Glutamatergic neuron (in vitro differentiated cells): ENCODE data around the gene HEXIM1. TPM values are rescaled to one million over a fixed set of nuclear protein-coding genes. Genes with fewer than 3 reads are reported as not detected.
"Not testable (repeated sequence)": the region's sequence is repeated elsewhere in the genome, so short reads cannot be mapped to it uniquely, and the experiment has no call there.

ENCODE experiments used
- DNase-seq: peaks from one replicate; pipeline ENCODE4 v3.0.0; 2022
- H3K27ac Mint-ChIP-seq: one replicate; pipeline ENCODE4 v1.8.0; 2020; ENCODE audit warnings: mild to moderate bottlenecking, mixed read lengths, inconsistent platforms; ENCODE audit not compliant: unreplicated experiment
- H3K27me3 Mint-ChIP-seq: one replicate; pipeline ENCODE4 v1.8.0; 2020; ENCODE audit warnings: mild to moderate bottlenecking, moderate library complexity, mixed read lengths, inconsistent platforms; ENCODE audit not compliant: unreplicated experiment
- H3K36me3 Mint-ChIP-seq: one replicate; pipeline ENCODE4 v1.8.0; 2020; ENCODE audit warnings: mild to moderate bottlenecking, mixed read lengths, inconsistent platforms; ENCODE audit not compliant: unreplicated experiment
- H3K4me1 Mint-ChIP-seq: one replicate; pipeline ENCODE4 v1.8.0; 2020; ENCODE audit warnings: mild to moderate bottlenecking, low read depth, mixed read lengths, inconsistent platforms; ENCODE audit not compliant: unreplicated experiment
- H3K4me3 Mint-ChIP-seq: one replicate; pipeline ENCODE4 v1.8.0; 2020; ENCODE audit warnings: mild to moderate bottlenecking, mixed read lengths, inconsistent platforms; ENCODE audit not compliant: unreplicated experiment
- H3K9me3 Mint-ChIP-seq: one replicate; pipeline ENCODE4 v1.8.0; 2020; ENCODE audit warnings: mild to moderate bottlenecking, moderate library complexity, mixed read lengths, inconsistent platforms; ENCODE audit not compliant: unreplicated experiment
- total RNA-seq: library from RNA; stranded (reverse); fragmentation: NEBNext Ultra II Directional; extraction: Animal tissue kit (Norgen Biotek cat#: 25700); gene quantifications from one replicate; pipeline ENCODE4 v1.2.1, GENCODE V29; 2021; ENCODE audit not compliant: unreplicated experiment
- TF ChIP-seq, protein P1 (sequence below): fragments of 200-600 bp; sonication (generic); IDR thresholded peaks from one replicate; pipeline ENCODE4 v1.5.0; 2021; ENCODE audit not compliant: partially characterized antibody, unreplicated experiment

Gene HEXIM1
- total RNA-seq, 1 donor from 2014 or later: 13.0 TPM

DNA sequence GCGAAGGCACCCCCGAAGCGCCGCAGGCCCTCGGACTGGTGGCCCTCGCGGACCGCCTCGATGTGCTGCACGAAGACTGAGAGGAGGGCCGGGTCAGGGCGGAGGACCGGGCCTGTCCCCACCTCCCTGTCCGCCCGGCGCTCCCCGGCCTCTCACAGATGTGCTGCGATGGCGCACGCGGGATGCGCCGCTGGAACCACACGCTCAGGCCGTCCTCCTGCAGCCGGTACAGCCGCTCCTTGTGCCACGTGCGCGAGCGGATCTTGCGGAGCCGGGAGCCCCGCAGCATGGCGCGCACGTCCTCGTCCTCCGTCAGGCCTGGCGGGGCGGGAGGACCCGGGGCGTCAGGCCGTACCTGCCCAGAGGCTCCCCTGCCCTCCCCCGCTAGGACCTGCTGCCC is 27.2 kb upstream of the HEXIM1 start:
- Mint-ChIP-seq H3K9me3 (no peaks in the 10 kb centered on the region), H3K27me3 (peaks cover 5% of the 10 kb centered on the region), H3K4me1 (peaks cover 7% of the 10 kb centered on the region), H3K27ac (no peak overlapping the region), H3K4me3 (no peak overlapping the region), H3K36me3 (no peaks in the 10 kb centered on the region)
- TF ChIP-seq, protein P1, sequence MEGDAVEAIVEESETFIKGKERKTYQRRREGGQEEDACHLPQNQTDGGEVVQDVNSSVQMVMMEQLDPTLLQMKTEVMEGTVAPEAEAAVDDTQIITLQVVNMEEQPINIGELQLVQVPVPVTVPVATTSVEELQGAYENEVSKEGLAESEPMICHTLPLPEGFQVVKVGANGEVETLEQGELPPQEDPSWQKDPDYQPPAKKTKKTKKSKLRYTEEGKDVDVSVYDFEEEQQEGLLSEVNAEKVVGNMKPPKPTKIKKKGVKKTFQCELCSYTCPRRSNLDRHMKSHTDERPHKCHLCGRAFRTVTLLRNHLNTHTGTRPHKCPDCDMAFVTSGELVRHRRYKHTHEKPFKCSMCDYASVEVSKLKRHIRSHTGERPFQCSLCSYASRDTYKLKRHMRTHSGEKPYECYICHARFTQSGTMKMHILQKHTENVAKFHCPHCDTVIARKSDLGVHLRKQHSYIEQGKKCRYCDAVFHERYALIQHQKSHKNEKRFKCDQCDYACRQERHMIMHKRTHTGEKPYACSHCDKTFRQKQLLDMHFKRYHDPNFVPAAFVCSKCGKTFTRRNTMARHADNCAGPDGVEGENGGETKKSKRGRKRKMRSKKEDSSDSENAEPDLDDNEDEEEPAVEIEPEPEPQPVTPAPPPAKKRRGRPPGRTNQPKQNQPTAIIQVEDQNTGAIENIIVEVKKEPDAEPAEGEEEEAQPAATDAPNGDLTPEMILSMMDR: no peak
- no peak for DNase-seq

DNA sequence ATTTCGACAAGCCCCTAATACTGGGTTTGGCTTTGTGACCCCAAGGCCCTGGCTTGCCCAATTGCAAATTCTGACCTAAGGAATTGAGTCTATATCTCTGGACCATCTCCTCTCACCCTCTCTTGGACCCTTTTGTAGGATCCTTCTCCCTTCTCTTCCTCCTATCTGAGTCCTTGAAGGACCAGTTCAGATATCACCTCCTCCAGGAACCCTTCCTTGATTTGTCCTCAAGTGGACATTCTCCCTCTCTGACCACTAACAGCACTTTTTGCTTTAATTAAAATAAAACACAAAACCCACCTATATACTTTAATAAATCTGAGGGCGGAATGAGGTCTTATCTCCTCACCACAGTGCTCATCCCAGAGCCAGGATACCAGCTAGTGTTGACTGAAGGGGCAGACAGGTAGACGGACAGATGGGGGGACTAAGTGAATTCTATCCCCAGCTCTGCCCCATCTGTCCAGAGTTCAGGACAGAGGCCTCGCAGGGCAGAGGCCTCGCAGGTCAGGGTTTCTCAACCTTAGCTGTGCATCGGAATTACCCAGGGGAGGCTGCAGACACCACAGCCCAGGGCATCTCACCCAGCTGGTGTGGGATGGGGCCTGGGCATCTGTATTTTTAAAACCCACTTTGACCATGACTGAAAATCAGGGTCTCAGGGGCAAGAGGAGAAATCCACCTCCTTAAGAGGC is 25.1 kb upstream of the HEXIM1 start:
- TF ChIP-seq, protein P1: no peak
- Mint-ChIP-seq H3K9me3 (peaks cover 3% of the 10 kb centered on the region), H3K4me1 (peaks cover 9% of the 10 kb centered on the region), H3K27ac (no peak overlapping the region), H3K4me3 (no peak overlapping the region), H3K36me3 (no peaks in the 10 kb centered on the region), H3K27me3 (peaks cover 5% of the 10 kb centered on the region)
- DNase-seq: no peak

DNA sequence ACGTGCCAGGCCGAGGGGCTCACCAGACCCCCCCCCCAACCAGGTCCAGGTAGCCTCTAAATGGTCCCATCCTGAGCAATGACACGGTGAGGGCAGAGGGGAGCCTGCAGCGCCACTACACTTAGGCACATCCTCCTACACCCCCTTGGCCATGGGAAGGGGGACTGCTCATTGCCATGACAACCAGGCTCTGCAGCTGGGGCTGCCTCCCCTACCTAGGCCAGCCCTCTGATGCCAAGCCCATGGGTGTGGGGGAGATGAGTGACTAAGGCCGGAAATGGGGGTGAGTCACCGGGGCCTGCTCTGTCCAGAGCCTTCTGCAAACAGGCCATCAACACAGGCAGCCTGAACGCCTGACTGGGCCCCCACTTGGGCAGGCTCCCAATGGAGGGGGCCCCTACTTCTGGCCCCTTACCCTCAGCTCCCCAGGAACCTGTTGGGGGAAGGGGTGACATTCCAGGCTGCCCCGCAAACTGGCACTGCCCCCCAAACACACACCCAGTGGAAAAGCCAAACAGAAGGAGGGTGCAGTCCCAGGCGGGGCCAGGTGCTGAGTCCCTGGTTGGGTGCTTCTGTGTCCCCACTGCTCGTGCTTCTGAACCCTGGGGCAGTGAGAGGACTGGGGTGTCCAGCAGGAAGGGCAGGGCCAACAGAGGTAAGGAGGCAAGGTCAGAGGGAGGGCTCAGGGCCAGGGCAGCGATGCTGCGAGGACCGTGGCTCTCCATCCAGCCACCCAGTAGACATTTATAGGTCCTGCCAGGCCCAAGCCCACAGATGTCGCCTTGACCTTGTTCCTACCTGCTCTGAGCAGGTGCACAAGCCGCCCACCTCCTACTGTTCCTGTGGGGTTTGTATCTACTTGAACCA is 24.1 kb upstream of the HEXIM1 start:
- Mint-ChIP-seq H3K36me3 (no peaks in the 10 kb centered on the region), H3K4me3 (no peak overlapping the region), H3K9me3 (peaks cover 3% of the 10 kb centered on the region), H3K27ac (no peak overlapping the region), H3K27me3 (peaks cover 5% of the 10 kb centered on the region), H3K4me1 (peaks cover 9% of the 10 kb centered on the region)
- no peak for DNase-seq
- TF ChIP-seq, protein P1: no peak

DNA sequence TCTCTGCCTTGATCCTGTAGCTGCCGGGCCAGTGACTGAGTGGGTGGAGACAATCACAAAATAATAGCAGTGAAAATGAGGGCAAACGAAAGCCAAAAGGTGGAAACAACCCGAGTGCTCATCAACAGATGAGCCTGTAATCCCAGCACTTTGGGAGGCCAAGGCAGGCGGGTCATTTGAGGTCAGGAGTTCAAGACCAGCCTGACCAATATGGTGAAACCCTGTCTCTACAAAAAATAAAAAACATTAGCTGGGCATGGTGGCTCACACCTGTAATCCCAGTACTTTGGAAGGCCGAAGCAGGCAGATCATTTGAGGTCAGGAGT is 23.5 kb upstream of the HEXIM1 start:
- H3K36me3 Mint-ChIP-seq, H3K4me3 Mint-ChIP-seq, H3K4me1 Mint-ChIP-seq, H3K27me3 Mint-ChIP-seq, DNase-seq, H3K9me3 Mint-ChIP-seq, H3K27ac Mint-ChIP-seq: not testable (repeated sequence)

DNA sequence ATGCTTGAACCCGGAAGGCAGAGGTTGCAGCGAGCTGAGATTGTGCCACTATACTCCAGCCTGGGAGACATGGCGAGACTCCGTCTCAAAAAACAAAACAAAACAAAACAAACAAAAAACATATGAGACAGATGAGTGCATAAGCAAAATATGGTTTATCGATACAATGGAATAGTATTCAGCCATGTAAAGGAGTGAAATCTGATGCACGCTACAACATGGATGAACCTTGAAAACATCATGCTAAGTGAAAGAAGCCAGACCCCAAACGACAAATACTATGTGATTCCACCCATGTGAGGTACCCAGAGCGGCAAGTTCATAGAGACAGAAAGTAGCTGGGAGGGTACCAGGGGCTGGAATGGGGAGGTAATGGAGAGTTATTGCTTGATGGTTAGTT is 22.8 kb upstream of the HEXIM1 start:
- TF ChIP-seq, protein P1: no peak
- H3K27me3 Mint-ChIP-seq: peaks cover 6% of the 10 kb centered on the region
- no peak overlapping the region for H3K27ac Mint-ChIP-seq
- DNase-seq: no peak
- H3K9me3 Mint-ChIP-seq: peaks cover 3% of the 10 kb centered on the region
- H3K4me1 Mint-ChIP-seq: peaks cover 9% of the 10 kb centered on the region
- H3K4me3 Mint-ChIP-seq: no peak overlapping the region
- no peaks in the 10 kb centered on the region for H3K36me3 Mint-ChIP-seq
